ENCODE measurements around the gene BRF1.

The BRF1 gene

GRCh38 chr14:105273062-105273461 is 27.7 kb downstream of the BRF1 start:
- H3K36me3 ChIP-seq: peaks cover 5% of the 10 kb centered on the region; the same call in 1 of the 2 replicates
- H3K9me3 ChIP-seq: no peaks in the 10 kb centered on the region
- no peaks in the 10 kb centered on the region for H3K27me3 ChIP-seq
- no peak for TF ChIP-seq CTCF (IDR thresholded peaks at IDR 0.05; ENCODE audit: low read depth, low read length)
- no peak overlapping the region for H3K4me3 ChIP-seq (ENCODE audit: low read depth, low read length)
- no peak for DNase-seq
- no peaks in the 10 kb centered on the region for H3K4me1 ChIP-seq

GRCh38 chr14:105272623-105273022 is 28.2 kb downstream of the BRF1 start:
- Histone ChIP-seq H3K9me3 (no peaks in the 10 kb centered on the region), H3K4me1 (no peaks in the 10 kb centered on the region), H3K4me3 (ENCODE audit: low read depth, low read length) (no peak overlapping the region), H3K36me3 (peaks cover 5% of the 10 kb centered on the region; the same call in 1 of the 2 replicates), H3K27me3 (no peaks in the 10 kb centered on the region)
- DNase-seq: no peak
- no peak for TF ChIP-seq CTCF (IDR thresholded peaks at IDR 0.05; ENCODE audit: low read depth, low read length)

DNA sequence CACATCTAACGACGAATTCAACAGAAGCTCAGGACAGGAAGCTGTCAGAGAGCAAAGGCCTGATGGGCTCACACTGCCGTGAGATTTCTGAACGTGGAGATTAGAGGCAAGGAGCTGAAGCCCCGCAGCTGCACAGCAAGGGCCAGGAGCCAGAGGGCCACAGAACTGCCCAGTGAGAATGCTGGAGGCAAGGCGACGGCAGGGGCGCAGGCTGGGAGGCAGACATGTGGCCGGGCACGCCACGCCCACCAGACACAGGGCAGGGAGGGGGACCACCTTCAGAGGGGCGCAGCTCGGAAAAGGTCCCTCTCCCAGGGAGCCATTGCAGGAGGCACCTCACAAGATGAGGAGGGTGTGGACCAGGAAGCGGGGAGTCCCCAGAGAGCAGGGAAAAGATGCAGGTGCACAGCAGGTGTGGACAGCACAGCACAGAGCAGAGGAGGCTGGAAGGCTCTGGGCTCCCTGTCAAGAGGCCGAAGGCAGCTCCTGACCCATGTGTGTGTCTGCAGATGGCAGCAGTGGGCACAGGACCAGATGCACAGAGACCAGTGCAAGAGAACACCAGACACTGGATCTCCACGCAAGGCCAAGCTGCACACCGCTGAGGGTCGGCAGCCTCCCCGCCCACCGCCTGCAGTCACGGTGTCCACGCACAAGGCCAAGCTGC is 29.4 kb downstream of the BRF1 start:
- Histone ChIP-seq H3K9me3 (no peaks in the 10 kb centered on the region), H3K4me3 (ENCODE audit: low read depth, low read length) (no peak overlapping the region), H3K36me3 (peaks cover 5% of the 10 kb centered on the region; the same call in 1 of the 2 replicates), H3K27me3 (no peaks in the 10 kb centered on the region), H3K4me1 (no peaks in the 10 kb centered on the region)
- TF ChIP-seq CTCF (IDR thresholded peaks at IDR 0.05; ENCODE audit: low read depth, low read length): 0 out of 2 replicates have a peak, but pooled peaks have one; percentile 3
- no peak for DNase-seq

DNA sequence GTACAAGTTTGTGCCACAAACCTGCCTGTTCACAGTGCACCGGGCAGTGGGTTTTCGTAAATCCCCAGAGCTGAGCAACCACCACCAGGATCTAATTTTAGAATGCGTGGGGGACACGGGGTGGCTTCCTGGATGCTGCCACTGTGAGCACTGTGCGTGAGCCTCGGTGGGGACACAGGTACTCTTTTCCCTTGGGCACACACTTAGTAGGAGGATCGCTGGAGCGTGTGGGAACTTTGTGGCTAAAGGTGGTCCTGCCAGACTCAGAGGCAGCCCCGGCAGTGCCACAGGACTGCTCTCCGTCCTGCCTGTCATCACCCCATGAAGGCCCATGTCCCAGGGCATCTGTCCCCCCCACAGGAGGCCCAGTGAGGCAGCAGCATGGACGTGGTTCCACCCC is 31.4 kb downstream of the BRF1 start:
- H3K36me3 ChIP-seq: peaks cover 5% of the 10 kb centered on the region; the same call in 1 of the 2 replicates
- H3K4me3 ChIP-seq (ENCODE audit: low read depth, low read length): no peak overlapping the region
- no peaks in the 10 kb centered on the region for H3K27me3 ChIP-seq
- H3K4me1 ChIP-seq: no peaks in the 10 kb centered on the region
- no peaks in the 10 kb centered on the region for H3K9me3 ChIP-seq
- TF ChIP-seq CTCF (IDR thresholded peaks at IDR 0.05; ENCODE audit: low read depth, low read length): no peak
- no peak for DNase-seq

DNA sequence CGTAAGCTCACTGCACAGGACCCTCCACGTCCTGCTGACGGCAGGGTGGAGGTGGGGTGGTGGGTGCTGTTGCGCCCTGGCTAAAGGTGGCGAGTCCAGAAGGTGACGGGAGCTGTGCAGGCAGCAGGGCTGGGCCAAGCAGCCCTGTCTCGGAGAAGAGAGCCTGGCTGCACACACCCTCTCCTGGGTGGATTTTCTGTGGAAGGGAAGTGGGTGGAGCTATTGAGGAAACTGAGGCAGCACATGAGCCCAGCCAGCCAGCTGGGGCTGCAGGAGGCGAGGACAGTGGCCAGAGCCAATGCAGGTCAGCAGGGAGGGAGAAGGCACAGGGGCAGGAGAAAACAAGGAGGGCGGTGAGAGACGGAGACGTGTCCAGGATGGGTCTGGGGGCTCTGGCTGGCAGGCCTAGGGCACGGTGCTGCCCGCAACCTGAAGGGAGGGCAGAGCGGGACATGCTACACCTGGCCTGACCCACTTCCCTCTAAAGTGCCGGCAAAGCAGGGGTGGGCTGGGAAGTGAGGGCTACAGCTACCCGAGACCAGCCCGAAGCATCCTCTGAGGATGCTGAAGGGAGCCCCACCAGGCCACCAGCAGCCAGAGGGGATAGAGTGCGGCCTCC is 32.0 kb downstream of the BRF1 start:
- no peaks in the 10 kb centered on the region for H3K27me3 ChIP-seq
- DNase-seq: no peak
- TF ChIP-seq CTCF (IDR thresholded peaks at IDR 0.05; ENCODE audit: low read depth, low read length): no peak
- H3K9me3 ChIP-seq: no peaks in the 10 kb centered on the region
- H3K4me1 ChIP-seq: no peaks in the 10 kb centered on the region
- no peak overlapping the region for H3K4me3 ChIP-seq (ENCODE audit: low read depth, low read length)
- peaks cover 5% of the 10 kb centered on the region; the same call in 1 of the 2 replicates for H3K36me3 ChIP-seq
